ENCODE measurements around the gene RBCK1. TPM values are rescaled to one million over a fixed set of nuclear protein-coding genes. Genes with fewer than 3 reads are reported as not detected.

RBCK1 gene
- polyA plus RNA-seq, 1 experiment: 57.4 TPM

GRCh38 chr20:363319-364078 is 44.6 kb upstream of the RBCK1 start:
- no peak for DNase-seq (ENCODE audit: low read depth, low spot score)
- H3K27me3 ChIP-seq (ENCODE audit: control insufficient read depth, insufficient read depth, low read length): no peaks in the 10 kb centered on the region
- TF ChIP-seq, protein P1, sequence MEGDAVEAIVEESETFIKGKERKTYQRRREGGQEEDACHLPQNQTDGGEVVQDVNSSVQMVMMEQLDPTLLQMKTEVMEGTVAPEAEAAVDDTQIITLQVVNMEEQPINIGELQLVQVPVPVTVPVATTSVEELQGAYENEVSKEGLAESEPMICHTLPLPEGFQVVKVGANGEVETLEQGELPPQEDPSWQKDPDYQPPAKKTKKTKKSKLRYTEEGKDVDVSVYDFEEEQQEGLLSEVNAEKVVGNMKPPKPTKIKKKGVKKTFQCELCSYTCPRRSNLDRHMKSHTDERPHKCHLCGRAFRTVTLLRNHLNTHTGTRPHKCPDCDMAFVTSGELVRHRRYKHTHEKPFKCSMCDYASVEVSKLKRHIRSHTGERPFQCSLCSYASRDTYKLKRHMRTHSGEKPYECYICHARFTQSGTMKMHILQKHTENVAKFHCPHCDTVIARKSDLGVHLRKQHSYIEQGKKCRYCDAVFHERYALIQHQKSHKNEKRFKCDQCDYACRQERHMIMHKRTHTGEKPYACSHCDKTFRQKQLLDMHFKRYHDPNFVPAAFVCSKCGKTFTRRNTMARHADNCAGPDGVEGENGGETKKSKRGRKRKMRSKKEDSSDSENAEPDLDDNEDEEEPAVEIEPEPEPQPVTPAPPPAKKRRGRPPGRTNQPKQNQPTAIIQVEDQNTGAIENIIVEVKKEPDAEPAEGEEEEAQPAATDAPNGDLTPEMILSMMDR (IDR thresholded peaks at IDR 0.05; ENCODE audit: low read depth, low read length): no peak
- ChIA-PET POLR2A (interaction anchor here (1.4 kb wide), 1 partner anchor 17 kb away, joined by 8 read pairs; the partner anchor contains the start of gene TRIB3), CTCF (interaction anchor here (1.2 to 2.9 kb wide), 4 partner anchors 10 to 115 kb away, joined by 3 to 20 read pairs (median 4); partner anchors contain the start of genes NRSN2 and RBCK1)
- no peak overlapping the region for H3K4me3 ChIP-seq (ENCODE audit: low read depth, low read length)
- no peaks in the 10 kb centered on the region; the same call in 1 of the 2 replicates for H3K9me3 ChIP-seq (ENCODE audit: control insufficient read depth, insufficient read depth, low read length)
- no peak overlapping the region for H3K27ac ChIP-seq (ENCODE audit: low read depth, low read length)

- POLR2A ChIA-PET: no interaction called here
- CTCF ChIA-PET: interaction anchor here (0.6 to 2.1 kb wide), 3 partner anchors 11 to 99 kb away, joined by 3 to 27 read pairs (median 6); no protein-coding TSS in a partner anchor
These were observed 42.9 kb upstream of the RBCK1 start for GRCh38 chr20:364905-365794.

DNA sequence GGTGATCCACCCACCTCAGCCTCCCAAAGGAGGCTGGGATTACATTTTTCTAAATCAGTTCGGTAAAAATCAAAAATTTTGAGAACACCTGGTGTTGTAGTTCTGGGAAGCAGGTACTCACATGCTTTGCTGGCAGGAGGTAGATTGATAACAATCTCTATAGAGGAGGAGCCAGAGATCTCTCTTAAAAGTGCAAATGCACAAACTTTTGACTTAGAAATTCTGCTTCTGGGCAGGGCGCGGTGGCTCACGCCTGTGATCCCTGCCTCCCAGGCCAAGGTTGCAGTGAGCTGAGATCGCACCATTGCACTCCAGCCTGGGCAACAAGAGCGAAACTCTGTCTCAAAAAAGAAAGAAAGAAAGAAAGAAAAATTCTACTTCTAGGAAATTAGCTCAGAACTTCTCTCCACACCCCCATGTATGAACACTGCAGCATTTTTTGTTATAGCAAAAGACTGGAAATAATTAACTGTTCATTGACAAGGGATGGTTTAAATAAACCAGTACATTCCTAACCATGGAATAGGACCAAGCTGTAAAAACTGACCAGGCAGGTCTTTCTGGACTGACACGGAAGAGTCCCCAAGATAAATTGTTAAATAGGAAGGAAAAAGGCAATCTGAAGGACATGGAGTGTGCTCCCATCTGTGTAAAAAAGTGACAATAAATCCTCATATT is 41.9 kb upstream of the RBCK1 start:
- DNase-seq (ENCODE audit: low read depth, low spot score): no peak
- Histone ChIP-seq H3K4me3 (ENCODE audit: low read depth, low read length) (no peak overlapping the region), H3K9me3 (ENCODE audit: control insufficient read depth, insufficient read depth, low read length) (no peaks in the 10 kb centered on the region), H3K27ac (ENCODE audit: low read depth, low read length) (no peak overlapping the region), H3K27me3 (ENCODE audit: control insufficient read depth, insufficient read depth, low read length) (no peaks in the 10 kb centered on the region)
- TF ChIP-seq, protein P1 (IDR thresholded peaks at IDR 0.05; ENCODE audit: low read depth, low read length): no peak
- CTCF ChIA-PET: interaction anchor here (0.9 to 2.1 kb wide), 3 partner anchors 12 to 120 kb away, joined by 3 to 27 read pairs (median 3); no protein-coding TSS in a partner anchor
- POLR2A ChIA-PET: no interaction called here

More at GRCh38 chr20:364905-365794, 42.9 kb upstream of the RBCK1 start:
- Histone ChIP-seq H3K27ac (ENCODE audit: low read depth, low read length) (no peak overlapping the region), H3K4me3 (ENCODE audit: low read depth, low read length) (no peak overlapping the region), H3K9me3 (ENCODE audit: control insufficient read depth, insufficient read depth, low read length) (no peaks in the 10 kb centered on the region; the same call in 1 of the 2 replicates), H3K27me3 (ENCODE audit: control insufficient read depth, insufficient read depth, low read length) (no peaks in the 10 kb centered on the region)
- no peak for DNase-seq (ENCODE audit: low read depth, low spot score)
- TF ChIP-seq, protein P1 (IDR thresholded peaks at IDR 0.05; ENCODE audit: low read depth, low read length): no peak

- ChIA-PET CTCF (interaction anchor here (0.6 to 2.1 kb wide), 3 partner anchors 13 to 119 kb away, joined by 3 to 27 read pairs (median 3); no protein-coding TSS in a partner anchor), POLR2A (no interaction called here)
These were observed 41.2 kb upstream of the RBCK1 start for GRCh38 chr20:366719-367485.

More at GRCh38 chr20:366719-367485, 41.2 kb upstream of the RBCK1 start:
- DNase-seq (ENCODE audit: low read depth, low spot score): no peak
- no peaks in the 10 kb centered on the region for H3K27me3 ChIP-seq (ENCODE audit: control insufficient read depth, insufficient read depth, low read length)
- no peaks in the 10 kb centered on the region for H3K9me3 ChIP-seq (ENCODE audit: control insufficient read depth, insufficient read depth, low read length)
- H3K27ac ChIP-seq (ENCODE audit: low read depth, low read length): no peak overlapping the region
- no peak overlapping the region for H3K4me3 ChIP-seq (ENCODE audit: low read depth, low read length)
- TF ChIP-seq, protein P1 (IDR thresholded peaks at IDR 0.05; ENCODE audit: low read depth, low read length): no peak
